HG03039 (cell line): Measurements from ENCODE around the gene ATG10.
A peak's percentile ranks its signal among the peaks of the same experiment; 100 is the strongest.
"Not testable (repeated sequence)": the region's sequence is repeated elsewhere in the genome, so short reads cannot be mapped to it uniquely, and the experiment has no call there.

Experiments
- ATAC-seq: cut with Tn5 transposase; IDR thresholded peaks from one replicate; pipeline ENCODE4 v1.9.1; 2021; ENCODE audit warnings: mild to moderate bottlenecking, moderate library complexity; ENCODE audit not compliant: unreplicated experiment

Gene ATG10

DNA sequence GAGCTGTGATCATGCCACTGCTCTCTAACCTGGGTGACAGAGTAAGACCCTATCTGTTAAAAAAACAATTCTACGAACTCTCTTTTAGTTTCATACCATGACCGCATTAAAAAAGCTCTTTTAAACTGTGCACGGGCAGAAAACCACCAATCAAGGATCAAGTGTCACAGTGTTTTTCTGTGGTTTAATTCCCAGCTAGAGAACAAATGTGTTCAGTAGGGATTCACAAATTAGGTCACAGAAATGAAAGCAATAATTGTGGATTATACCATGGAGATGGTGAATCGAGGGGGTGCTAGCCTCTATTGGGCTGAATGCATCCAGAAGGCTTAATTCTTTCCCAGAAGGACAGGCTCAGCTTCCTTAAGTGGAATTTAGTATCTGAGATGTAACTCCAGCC, 79.1 kb downstream of the ATG10 start:
- ATAC-seq = no peak

DNA sequence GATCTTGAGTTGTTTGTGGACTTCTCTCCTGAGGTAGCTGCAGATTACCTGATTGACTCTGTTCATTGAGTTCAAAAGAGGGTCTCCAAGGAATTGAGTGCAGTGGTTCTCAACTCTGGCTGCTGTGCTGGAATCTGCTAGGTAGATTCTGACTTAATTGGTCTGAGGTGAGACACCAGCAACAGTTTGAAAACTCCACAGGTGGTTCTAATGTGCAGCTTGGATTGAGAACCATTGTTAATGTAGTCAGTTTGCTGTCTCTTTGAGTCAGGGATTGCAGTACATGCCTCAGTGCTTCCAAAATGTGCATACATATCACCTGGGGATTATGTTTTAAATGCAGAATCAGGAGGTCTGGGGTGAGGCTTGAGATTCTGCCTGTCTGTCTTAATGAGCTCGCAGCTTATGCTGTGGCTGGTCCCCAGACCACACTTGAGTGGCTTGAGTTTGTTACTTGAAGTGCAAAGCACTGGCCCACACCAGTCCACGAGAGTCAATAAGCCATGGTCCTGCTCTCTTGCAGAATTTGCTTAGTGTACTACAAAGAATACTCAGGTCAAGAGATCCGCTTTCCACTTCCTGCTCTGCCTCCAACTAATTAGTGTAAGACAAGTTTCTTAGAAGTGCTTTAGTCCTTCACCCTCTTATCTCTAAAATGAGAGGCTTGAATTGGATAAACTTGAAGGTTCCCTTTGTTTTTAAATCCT, 82.3 kb downstream of the ATG10 start:
- no peak for ATAC-seq

DNA sequence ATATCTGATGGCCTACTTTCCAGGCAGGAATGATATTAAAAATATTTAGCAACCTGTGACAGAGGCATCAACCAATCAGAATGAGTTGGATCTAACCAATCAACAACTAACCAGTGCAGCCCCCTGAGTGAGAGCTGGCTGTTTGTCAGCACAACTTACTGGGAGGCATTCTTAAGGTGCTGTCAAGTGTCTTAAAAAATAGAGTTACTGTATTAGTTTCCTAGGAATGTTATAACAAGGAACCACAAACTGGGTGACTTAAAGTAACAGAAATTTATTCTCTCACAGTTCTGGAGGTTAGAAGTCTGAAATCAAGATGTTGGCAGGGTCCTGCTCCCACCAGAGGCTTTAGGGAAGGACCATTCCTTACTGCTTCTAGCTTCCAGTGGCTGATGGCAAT, 85.2 kb downstream of the ATG10 start:
- no peak for ATAC-seq

DNA sequence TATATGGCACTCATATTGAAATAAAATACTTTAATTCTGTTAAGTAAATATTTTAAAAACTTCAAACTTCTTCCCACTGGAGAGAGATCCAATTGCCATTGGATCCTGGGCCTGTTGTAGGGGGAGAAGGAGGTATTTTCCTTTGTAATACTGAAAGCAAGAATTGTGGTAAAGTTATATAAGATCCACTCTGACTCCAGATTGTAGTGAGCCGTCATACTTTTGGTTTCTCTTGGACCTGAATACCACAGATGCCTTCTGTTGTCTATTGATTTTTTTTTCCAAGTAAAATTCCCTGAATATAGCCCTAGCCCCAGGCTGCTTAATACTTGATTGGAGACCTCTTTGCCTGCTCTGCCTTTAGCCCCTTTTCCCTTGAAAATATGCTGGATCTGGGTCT, 86.9 kb downstream of the ATG10 start:
- no peak for ATAC-seq

DNA sequence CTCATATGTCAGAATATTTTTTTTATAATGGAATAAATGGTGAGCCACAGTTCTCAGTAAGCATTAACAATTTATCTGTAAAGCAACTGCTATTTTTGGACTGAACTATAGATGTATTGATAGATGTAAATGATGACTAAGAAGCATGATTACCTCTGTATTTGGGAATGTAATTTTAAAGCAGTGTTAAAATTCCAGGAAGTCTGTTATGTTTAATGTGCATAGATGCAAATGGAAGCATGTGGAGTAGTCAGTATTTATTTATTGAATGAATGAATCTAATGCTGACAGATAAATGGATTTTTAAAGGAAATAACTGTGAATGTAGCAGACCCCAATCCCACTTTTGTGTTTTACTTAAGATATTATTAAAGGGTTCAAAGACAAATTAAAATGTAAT, 95.0 kb downstream of the ATG10 start:
- no peak for ATAC-seq

DNA sequence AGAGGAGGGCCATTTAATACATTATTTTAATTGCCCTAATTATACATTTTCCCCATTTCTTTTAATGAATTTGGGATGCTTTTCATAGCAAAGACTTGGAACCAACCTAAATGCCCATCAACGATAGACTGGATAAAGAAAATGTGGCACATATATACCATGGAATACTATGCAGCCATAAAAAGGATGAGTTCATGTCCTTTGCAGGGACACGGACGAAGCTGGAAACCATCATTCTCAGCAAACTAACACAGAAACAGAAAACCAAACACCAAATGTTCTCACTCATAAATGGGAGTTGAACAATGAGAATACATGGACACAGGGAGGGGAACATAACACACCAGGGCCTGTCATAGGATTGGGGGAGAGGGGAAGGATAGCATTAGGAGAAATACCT, 96.2 kb downstream of the ATG10 start:
- not testable (repeated sequence) for ATAC-seq

DNA sequence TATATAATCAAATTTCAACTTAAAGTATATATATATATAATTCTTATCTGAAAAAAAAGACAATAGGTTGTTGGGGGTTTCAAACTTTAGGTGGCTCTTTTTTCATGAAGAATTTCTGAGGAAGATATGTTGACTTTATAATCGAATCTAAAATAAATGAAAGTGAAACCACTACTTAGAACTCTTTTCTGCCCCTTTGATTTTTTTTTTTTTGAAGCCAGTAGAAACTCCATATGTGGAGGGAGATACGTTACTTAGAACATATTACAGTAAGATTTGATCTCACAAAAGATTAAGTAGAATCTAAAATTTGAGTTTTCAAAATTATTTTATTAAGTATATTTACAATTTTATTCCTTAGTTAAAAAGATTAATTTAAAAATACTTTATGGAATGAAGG, 96.9 kb downstream of the ATG10 start:
- ATAC-seq = no peak

DNA sequence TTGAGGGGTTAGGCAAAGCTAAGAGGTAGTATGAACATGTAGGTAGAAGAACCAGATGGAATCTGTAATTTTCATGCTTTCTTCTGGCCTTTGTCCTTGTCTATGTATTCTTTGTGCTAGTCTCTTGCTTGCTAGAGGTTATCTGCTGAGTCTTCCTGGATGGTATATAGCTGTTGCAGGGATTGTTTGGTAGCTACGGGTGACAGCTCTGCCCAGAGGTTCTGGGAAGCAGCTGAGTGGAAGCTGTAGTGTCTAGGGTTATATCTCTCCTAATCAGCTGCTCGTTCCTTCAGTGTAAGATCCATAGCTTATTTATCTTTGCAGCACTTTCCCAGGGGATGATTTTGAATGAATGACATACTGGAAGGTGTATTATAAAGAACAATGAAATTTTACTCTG, 100.3 kb downstream of the ATG10 start:
- ATAC-seq = no peak

DNA sequence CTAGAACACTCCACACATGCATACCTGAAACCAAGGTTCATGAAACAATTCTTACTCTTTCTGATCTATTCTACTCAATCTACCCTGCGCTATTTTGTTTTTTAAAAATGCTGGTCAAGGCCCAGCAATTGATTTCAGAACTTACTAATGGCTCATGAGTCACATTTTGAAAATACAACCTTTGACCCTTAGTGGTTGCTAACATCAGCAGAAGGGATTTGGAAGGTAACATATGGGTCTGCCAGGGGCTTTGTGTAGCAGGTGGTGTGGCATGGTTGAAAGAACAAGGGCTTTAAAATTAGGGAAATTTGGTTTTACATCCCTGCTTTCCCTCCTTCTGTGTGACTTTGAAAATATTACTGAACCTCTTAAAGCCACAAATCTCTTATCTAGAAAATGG, 101.4 kb downstream of the ATG10 start:
- no peak for ATAC-seq

DNA sequence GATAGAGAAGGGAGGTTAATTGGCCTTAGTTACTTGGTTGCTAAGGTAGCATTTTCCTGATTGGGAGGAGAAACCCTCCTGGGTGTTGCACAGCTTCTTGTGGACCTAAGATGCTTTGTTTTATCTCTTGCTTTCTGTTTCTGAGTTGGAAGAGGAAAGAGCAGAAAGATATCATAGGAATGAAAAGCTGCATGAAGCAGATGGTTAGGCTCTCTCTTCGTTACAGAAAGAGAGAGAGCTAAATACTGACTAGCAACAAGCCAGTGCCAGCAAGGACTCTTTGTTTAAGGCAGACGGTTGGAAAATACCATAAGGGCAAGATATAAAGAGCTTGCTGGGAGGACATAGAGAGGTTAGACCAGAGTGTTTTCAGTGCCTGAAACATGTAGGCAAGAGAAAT, 103.1 kb downstream of the ATG10 start:
- no peak for ATAC-seq

DNA sequence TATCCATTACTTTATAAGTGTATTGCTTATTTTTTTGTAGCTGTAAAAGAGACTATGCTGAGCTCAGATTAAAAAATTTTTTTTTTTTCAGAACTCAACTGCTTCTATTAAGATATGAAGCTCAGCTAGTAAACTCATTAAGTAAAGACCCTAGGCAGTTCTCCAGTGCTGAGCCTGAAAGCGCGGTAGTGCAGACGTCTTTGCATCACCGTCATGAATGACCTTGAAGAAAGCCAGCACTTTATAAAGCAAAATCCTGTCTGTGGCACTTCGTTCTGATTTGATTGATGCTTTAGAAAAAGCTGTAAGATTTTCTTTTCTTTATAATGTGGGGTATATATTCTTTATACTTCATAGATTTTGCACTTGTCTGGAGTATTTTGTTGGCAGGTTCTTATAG, 105.7 kb downstream of the ATG10 start:
- ATAC-seq = no peak

DNA sequence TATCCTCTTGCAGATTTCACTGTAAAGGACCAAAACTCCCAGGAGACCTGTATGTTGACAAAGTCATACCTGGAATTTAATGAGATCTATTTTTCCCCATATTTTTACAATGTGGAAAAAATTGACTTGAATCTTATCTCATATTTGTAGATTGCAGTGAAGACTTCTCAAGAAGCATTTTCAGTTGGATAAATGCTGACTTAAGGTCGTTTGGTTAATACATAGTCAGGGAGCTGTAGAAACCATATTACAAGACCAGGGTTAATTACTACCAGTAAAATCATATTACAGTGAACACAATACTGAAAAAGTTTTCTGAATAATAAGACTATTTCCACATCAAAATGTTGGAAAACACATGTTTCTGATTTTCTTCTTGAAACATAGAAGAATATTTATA, 119.8 kb downstream of the ATG10 start:
- no peak for ATAC-seq

DNA sequence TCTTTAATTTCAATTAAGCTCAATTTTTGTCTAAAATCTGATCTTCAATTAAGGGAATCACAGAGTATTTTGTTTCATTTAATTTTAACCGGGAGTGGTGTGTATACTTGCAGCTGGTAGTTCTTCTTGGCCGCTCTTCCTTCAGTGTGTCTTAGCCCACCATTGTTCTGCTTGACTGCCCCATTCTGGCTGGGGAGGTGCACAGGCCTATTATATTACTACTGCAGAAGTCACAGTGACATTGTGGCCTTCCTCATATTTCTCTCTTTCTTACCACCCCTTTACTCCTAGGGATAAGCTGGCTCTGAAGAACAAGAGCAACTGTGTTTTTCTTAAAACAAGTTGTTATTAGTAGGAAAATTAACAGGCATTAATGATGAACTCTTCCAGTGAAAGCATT, 123.7 kb downstream of the ATG10 start:
- no peak for ATAC-seq

DNA sequence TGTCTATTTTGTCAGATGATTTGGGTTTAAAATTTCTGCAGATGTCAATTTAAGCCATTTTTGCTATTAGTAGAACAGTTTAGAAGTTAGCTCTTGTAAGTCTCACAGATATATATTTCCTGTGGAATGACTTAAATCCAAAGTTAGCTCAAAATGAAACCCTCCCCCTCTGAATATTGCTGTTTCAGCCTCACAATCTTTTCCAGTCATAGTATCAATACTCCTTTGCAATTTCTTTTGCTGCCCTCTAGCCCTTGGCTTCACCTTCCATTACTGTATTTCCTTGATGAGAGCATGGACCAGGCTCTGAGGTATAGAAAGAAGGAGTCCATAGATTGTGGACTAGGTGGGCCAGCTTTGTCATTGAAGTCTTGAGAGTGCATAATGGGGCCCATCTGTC, 124.4 kb downstream of the ATG10 start:
- ATAC-seq = no peak

DNA sequence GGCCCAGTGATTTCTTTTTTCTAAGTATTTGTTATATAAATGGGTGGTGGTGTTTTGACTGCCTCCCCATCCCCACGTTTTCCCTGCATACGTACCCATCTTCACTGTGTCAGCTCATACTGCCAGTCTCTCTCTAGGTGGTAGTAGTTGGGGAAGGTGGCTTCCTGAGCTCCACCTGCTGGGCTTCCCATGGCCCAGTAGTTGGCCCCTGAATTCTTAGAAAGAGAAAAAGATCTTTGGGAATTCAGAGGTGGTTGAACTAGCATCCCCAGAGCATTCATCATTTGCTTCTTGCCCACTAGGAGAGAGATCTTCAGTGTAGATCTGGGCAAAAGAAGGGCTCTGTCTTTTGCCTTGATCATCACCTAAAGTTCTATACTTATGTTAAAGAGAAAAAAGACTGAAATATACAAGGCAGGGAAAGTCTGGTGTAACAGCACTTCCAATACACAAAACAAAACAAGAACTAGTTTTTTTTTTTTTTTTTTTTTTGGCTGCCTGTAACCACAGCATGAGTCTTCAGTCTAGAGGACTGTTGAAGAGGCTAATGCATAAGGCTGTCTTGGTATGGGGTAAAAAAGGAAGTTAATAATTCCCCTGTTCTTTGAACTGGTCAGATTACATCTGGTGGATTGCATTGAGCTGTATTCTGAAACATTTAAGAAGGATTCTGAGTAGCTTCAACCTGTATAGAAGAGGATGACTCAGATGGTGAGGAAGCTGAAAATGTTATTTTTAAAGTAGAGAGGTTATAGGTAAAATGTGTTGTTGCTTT, 128.7 kb downstream of the ATG10 start:
- peak; percentile 95 for ATAC-seq

DNA sequence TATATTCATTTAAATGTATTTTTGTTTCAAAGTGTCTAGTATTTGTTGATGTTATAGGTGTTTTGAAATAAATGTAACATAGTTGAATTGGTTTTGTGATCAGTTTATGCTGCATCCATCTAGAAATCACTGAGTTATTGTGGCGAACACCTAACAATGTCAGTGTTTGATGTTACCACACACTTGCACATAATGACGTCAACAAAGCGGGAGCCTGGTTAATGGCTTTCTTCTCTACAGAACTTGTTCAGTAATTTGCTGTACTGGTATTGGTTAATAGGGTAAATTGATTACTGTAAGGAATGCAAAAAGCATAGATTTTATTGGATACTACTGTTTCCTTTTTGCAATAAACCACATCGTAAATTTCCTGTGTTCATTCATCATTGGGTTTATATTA, 133.0 kb downstream of the ATG10 start:
- ATAC-seq = no peak

DNA sequence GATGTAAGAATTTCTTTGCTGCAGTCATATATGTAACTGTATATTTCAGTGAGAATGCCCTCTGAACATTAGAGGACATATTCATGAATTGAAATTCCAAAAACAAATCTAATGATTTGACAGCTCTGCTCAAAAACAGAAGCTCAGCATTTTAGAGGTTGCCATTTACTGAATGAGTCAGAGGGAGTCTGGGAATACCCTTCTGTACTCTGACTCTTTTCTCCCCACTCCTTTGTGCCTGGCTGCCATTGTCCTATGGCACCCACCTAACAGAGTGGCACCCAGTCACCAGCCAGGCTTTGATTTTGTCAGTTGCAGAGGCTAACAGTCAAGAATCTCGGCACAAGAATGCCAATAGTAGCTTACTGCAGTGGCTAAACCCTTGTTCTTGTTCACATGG, 133.6 kb downstream of the ATG10 start:
- ATAC-seq = peak; percentile 37

DNA sequence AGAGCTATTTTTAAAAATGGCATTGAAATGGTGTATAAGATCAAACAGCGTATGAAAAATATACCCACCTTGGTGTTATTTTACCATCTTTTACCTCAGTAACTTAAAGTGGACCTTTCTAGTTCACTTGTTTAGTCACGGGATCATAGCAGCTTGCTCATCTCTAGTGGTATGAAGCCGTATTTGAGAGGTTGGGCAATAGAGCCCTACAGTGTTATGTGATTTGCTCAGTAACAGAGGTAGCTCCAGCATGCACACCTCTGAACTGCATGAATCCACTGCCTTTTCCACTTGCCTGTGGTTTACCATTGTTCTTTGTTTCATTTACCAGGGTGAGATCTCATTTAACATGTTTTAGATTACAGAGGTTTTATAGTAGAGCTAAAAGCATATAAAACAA, 134.4 kb downstream of the ATG10 start:
- ATAC-seq = no peak

DNA sequence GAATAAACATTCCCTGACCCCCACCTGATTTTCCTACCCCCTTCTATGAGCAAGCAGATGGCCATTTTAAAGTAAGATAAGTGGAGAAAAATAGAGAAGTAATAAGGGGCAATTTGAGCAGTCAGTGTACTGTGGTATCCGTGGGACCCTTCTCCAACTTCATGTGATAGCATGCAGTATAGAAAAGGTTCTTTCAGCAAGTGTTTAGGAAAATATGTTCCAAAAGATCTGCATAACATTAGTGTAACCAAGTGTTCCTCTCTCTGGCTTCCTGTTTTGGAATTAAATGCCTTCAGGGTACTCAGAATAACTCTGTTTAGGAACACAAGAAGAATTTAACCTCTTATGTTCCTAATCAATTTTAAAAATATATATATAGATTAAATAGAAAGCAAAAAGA, 134.9 kb downstream of the ATG10 start:
- no peak for ATAC-seq

DNA sequence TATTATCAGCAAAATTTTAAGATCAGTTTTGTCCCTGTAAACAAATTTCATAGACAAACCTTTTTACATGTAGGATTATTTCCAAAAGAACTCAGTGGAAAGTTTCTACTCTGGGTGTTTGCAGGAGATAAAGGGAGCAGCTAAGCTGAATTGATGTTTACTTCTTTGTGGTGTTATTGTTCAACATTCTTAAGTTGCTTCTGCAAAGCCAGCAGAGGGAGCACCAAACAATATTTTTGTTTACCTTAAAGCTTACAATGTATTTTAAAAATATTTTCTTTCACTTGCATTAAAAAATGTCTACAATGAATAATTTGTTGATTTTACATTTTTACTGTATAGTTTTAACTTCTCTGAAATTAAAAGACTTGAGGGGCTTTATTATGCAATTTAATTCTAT, 135.4 kb downstream of the ATG10 start:
- ATAC-seq = no peak

DNA sequence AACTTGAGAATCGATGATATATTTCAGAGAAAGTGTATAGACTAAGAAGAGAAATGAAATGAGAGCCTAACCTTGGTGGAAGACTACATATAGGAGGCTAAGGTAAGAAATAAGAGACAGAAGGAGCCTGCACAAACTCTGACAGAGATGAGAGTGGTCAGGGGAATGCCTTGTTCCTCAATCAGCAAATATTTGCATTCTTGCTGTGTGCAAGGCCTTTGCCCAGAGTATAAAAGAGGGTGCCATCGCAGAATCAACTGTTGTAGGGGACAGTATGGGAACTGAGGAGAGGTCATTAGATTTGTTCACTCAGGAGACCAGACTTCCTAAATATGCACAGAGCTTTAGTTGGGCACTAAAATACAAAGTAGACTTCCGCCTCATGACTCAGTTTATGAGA, 137.2 kb downstream of the ATG10 start:
- no peak for ATAC-seq

DNA sequence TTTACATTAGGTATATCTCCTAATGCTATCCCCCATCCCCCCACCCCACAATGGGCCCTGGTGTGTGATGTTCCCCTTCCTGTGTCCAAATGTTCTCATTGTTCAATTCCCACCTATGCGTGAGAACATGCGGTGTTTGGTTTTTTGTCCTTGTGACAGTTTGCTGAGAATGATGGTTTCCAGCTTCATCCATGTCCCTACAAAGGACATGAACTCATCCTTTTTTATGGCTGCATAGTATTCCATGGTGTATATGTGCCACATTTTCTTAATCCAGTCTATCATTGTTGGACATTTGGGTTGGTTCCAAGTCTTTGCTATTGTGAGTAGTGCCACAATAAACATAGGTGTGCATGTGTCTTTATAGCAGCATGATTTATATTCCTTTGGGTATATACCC, 138.1 kb downstream of the ATG10 start:
- not testable (repeated sequence) for ATAC-seq

DNA sequence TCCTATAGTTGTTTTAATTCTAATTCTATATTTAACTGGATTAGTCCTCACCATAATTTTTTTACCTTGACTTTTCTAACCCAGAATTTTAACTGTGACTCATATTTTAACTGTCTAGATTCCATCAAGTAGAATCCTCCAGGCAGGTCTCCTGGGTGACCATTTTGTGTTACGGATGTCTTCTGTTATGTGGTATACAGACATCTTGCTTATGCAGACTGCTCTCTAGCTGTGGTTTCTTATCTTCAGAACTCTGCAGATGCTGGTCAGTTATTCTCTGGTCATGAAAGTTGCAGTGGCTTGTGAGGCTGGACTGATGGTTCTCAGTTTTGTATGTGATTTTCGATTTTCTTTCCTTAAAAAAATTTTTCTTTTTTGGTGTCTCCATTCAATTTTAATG, 139.4 kb downstream of the ATG10 start:
- no peak for ATAC-seq
